H1 (cell line): ENCODE data around the gene AADACL2. TPM values are rescaled to one million over a fixed set of nuclear protein-coding genes. Genes with fewer than 3 reads are reported as not detected.

Source experiments
- CTCF ChIA-PET: fragments of 300-600 bp; sonication (Branson Sonifier 250); formaldehyde crosslinking; loops from one replicate; lab custom pipeline; 2021; ENCODE audit not compliant: partially characterized antibody; lab: Charles Lee
- POLR2A ChIA-PET: fragments of 300-600 bp; sonication (Branson Sonifier 250); formaldehyde crosslinking; loops from one replicate; lab custom pipeline; 2021; ENCODE audit warnings: inconsistent platforms; ENCODE audit not compliant: partially characterized antibody; lab: Charles Lee
- DNase-seq, 2 experiments: peaks; one replicate each; pipeline versions ENCODE4 v3.0.0 to v3.0.0-alpha.2; 2010 to 2022; ENCODE audit warnings: low spot score in 2 of 2, low read depth in 1 of 2, mixed read lengths in 1 of 2
- FAIRE-seq: peaks from 2 replicates; lab custom pipeline; 2011; peaks lifted over from hg19 to GRCh38; lab: Jason Lieb, UNC
- H2AFZ ChIP-seq: 2 replicates; pipeline ENCODE4 v1.8.1; 2012; ENCODE audit warnings: low read length, inconsistent platforms
- H2AK5ac ChIP-seq: 2 replicates; pipeline ENCODE4 v1.6.1; 2013; ENCODE audit warnings: low read depth, low read length
- H2BK120ac ChIP-seq: replicated peaks from 2 replicates; pipeline ENCODE3; 2013; ENCODE audit warnings: low read depth, low read length, inconsistent platforms
- H2BK12ac ChIP-seq: 2 replicates; pipeline ENCODE4 v1.6.1; 2013; ENCODE audit warnings: low read depth, low read length
- H2BK15ac ChIP-seq: 2 replicates; pipeline ENCODE4 v1.6.1; 2013; ENCODE audit warnings: low read length
- H2BK20ac ChIP-seq: 2 replicates; pipeline ENCODE4 v1.6.1; 2013; ENCODE audit warnings: low read length
- H2BK5ac ChIP-seq: 2 replicates; pipeline ENCODE4 v1.6.1; 2013; ENCODE audit warnings: low read depth, low read length
- H3K14ac ChIP-seq: 2 replicates; pipeline ENCODE4 v1.6.1; 2013; ENCODE audit warnings: inconsistent platforms; ENCODE audit not compliant: insufficient read length
- H3K18ac ChIP-seq: 2 replicates; pipeline ENCODE4 v1.6.1; 2013; ENCODE audit warnings: low read length; ENCODE audit errors: extremely low read depth
- H3K23ac ChIP-seq: 2 replicates; pipeline ENCODE4 v1.6.1; 2013; ENCODE audit warnings: inconsistent platforms; ENCODE audit not compliant: insufficient read length
- H3K23me2 ChIP-seq: 2 replicates; pipeline ENCODE4 v1.6.1; 2013; ENCODE audit warnings: low read depth, low read length
- H3K27ac ChIP-seq: 2 replicates; pipeline ENCODE4 v1.6.1; 2011; ENCODE audit warnings: low read depth, low read length, inconsistent platforms
- H3K27me3 ChIP-seq, 4 experiments: replicated peaks in 1 of 4; 1 replicate in 1 of 4; 2 replicates in 3 of 4; pipeline versions ENCODE4 v1.6.1 to v1.8.1; 2011 to 2013; ENCODE audit warnings: low read length in 3 of 4, mild to moderate bottlenecking in 3 of 4, inconsistent platforms in 2 of 4, mixed read lengths in 2 of 4, moderate library complexity in 1 of 4; ENCODE audit not compliant: control insufficient read depth in 3 of 4, insufficient read depth in 3 of 4; ENCODE audit errors: extremely low read depth in 1 of 4
- H3K36me3 ChIP-seq, 4 experiments: 2 replicates each; pipeline versions ENCODE4 v1.6.1 to v1.8.1; 2011 to 2013; ENCODE audit warnings: mild to moderate bottlenecking in 4 of 4, low read length in 3 of 4, moderate library complexity in 2 of 4, control low read depth in 1 of 4, inconsistent platforms in 1 of 4; ENCODE audit not compliant: insufficient read depth in 4 of 4, control insufficient read depth in 2 of 4
- H3K4ac ChIP-seq: replicated peaks from 2 replicates; pipeline ENCODE3; 2013; ENCODE audit warnings: low read length, low read depth, mixed read lengths, inconsistent platforms; ENCODE audit not compliant: insufficient read length
- H3K4me1 ChIP-seq, 4 experiments: replicated peaks in 1 of 4; 1 replicate in 1 of 4; 2 replicates in 3 of 4; pipeline versions ENCODE4 v1.6.1 to v1.8.1; 2011 to 2013; ENCODE audit warnings: low read length in 3 of 4, inconsistent platforms in 2 of 4, mixed read lengths in 1 of 4; ENCODE audit not compliant: insufficient read depth in 4 of 4, control insufficient read depth in 3 of 4
- H3K4me2 ChIP-seq, 2 experiments: 2 replicates each; pipeline versions ENCODE4 v1.6.1 to v1.8.1; 2011 to 2013; ENCODE audit warnings: low read depth in 2 of 2, low read length in 2 of 2, control low read depth in 1 of 2, inconsistent platforms in 1 of 2, mild to moderate bottlenecking in 1 of 2; ENCODE audit not compliant: insufficient read depth in 1 of 2
- H3K4me3 ChIP-seq, 4 experiments: fragments of 200-600, 300-600 bp in 1 of 4; sonication (generic), shearing (Covaris generic), sonication (Bioruptor Twin) in 1 of 4; 2 replicates each; pipeline versions ENCODE4 v1.5.1 to v1.8.1; 2011 to 2016; ENCODE audit warnings: low read length in 4 of 4, low read depth in 3 of 4, control low read depth in 2 of 4, inconsistent platforms in 2 of 4, mild to moderate bottlenecking in 2 of 4, mixed read lengths in 1 of 4, moderate library complexity in 1 of 4; ENCODE audit not compliant: insufficient read depth in 2 of 4; ENCODE audit errors: extremely low read depth in 1 of 4
- H3K56ac ChIP-seq: replicated peaks from 2 replicates; pipeline ENCODE3; 2013; ENCODE audit warnings: low read depth, mild to moderate bottlenecking, mixed read lengths, low read length, inconsistent platforms; ENCODE audit not compliant: insufficient read length
- H3K79me1 ChIP-seq: 2 replicates; pipeline ENCODE4 v1.6.1; 2013; ENCODE audit warnings: low read depth, low read length, control low read depth
- H3K79me2 ChIP-seq, 2 experiments: 2 replicates each; pipeline versions ENCODE4 v1.6.1 to v1.8.1; 2012 to 2013; ENCODE audit warnings: low read length in 2 of 2, mild to moderate bottlenecking in 2 of 2, inconsistent platforms in 1 of 2; ENCODE audit not compliant: insufficient read depth in 2 of 2, control insufficient read depth in 1 of 2
- H3K9ac ChIP-seq, 4 experiments: replicated peaks in 1 of 4; 1 replicate in 1 of 4; 2 replicates in 3 of 4; pipeline versions ENCODE4 v1.6.1 to v1.8.1; 2011 to 2013; ENCODE audit warnings: low read depth in 3 of 4, low read length in 3 of 4, control low read depth in 2 of 4, mild to moderate bottlenecking in 2 of 4, moderate library complexity in 2 of 4, inconsistent platforms in 1 of 4; ENCODE audit errors: extremely low read depth in 1 of 4
- H3K9me3 ChIP-seq, 2 experiments: 2 replicates each; pipeline versions ENCODE4 v1.6.1 to v1.8.1; 2012 to 2013; ENCODE audit warnings: mild to moderate bottlenecking in 2 of 2, moderate library complexity in 2 of 2, control low read depth in 1 of 2, inconsistent platforms in 1 of 2, low read depth in 1 of 2, low read length in 1 of 2, mixed read lengths in 1 of 2; ENCODE audit not compliant: insufficient read depth in 2 of 2
- H4K20me1 ChIP-seq, 2 experiments: replicated peaks in 1 of 2; 2 replicates each; pipeline versions ENCODE3 to v1.8.1; 2011 to 2013; ENCODE audit warnings: inconsistent platforms in 2 of 2, low read length in 2 of 2, mild to moderate bottlenecking in 1 of 2; ENCODE audit not compliant: insufficient read depth in 2 of 2, control insufficient read depth in 1 of 2
- H4K5ac ChIP-seq: 2 replicates; pipeline ENCODE4 v1.6.1; 2013; ENCODE audit warnings: low read length, low read depth, mixed read lengths, inconsistent platforms; ENCODE audit not compliant: insufficient read length
- H4K8ac ChIP-seq: 2 replicates; pipeline ENCODE4 v1.8.0; 2013; ENCODE audit warnings: mild to moderate bottlenecking, moderate library complexity, low read length, inconsistent platforms; ENCODE audit not compliant: insufficient read depth; ENCODE audit errors: extremely low read depth
- H4K91ac ChIP-seq: replicated peaks from 2 replicates; pipeline ENCODE3; 2013; ENCODE audit warnings: low read length, mixed read lengths, inconsistent platforms; ENCODE audit not compliant: insufficient read length
- CBX5 ChIP-seq: fragments of 300-800, 300-1000 bp; sonication (generic); IDR thresholded peaks from 2 replicates; pipeline ENCODE4 v1.7.1; 2016; ENCODE audit warnings: antibody characterized with exemption, low read length, low read depth
- CEBPB ChIP-seq: IDR thresholded peaks from 2 replicates; pipeline ENCODE4 v1.6.1; 2012; ENCODE audit warnings: low read depth, low read length
- CHD1 ChIP-seq: IDR thresholded peaks from 2 replicates; pipeline ENCODE4 v1.6.1; 2012; ENCODE audit warnings: low read depth, low read length, improper control_type of control experiment
- MAFK ChIP-seq: IDR thresholded peaks from 2 replicates; pipeline ENCODE4 v1.6.1; 2012; ENCODE audit warnings: low read depth, mild to moderate bottlenecking, improper control_type of control experiment, low read length
- NANOG ChIP-seq: IDR thresholded peaks from 2 replicates; pipeline ENCODE4 v1.6.1; 2011; ENCODE audit warnings: low read length, low read depth, mild to moderate bottlenecking, inconsistent platforms; ENCODE audit not compliant: insufficient read depth, poor library complexity, severe bottlenecking
- POLR2AphosphoS5 ChIP-seq: IDR thresholded peaks from 2 replicates; pipeline ENCODE4 v1.6.1; 2011; ENCODE audit warnings: low read depth, low read length
- RAD21 ChIP-seq, 2 experiments: IDR thresholded peaks in 1 of 2; conservative IDR thresholded peaks in 1 of 2; 2 replicates each; pipeline ENCODE4 v1.6.1; 2011; ENCODE audit warnings: low read depth in 2 of 2, low read length in 2 of 2, improper control_type of control experiment in 1 of 2, inconsistent platforms in 1 of 2, mild to moderate bottlenecking in 1 of 2, moderate library complexity in 1 of 2
- RBBP5 ChIP-seq: IDR thresholded peaks from 2 replicates; pipeline ENCODE4 v1.7.1; 2012; ENCODE audit warnings: low read depth, mild to moderate bottlenecking, inconsistent platforms, low read length, moderate library complexity, borderline replicate concordance
- RXRA ChIP-seq: IDR thresholded peaks from 2 replicates; pipeline ENCODE4 v1.6.1; 2011; ENCODE audit warnings: low read depth, mild to moderate bottlenecking, low read length, moderate library complexity; ENCODE audit not compliant: insufficient read depth
- SAP30 ChIP-seq: fragments of 300-600 bp; sonication (generic); IDR thresholded peaks from 2 replicates; pipeline ENCODE4 v1.7.1; 2012; ENCODE audit warnings: low read length, moderate library complexity, mild to moderate bottlenecking, inconsistent platforms; ENCODE audit not compliant: insufficient read depth, insufficient replicate concordance
- SIRT6 ChIP-seq: IDR thresholded peaks from one replicate; pipeline ENCODE4 v1.7.1; 2012; ENCODE audit warnings: low read length, inconsistent platforms
- TAF7 ChIP-seq: optimal IDR thresholded peaks from 2 replicates; pipeline ENCODE3; 2011; ENCODE audit warnings: low read depth, mild to moderate bottlenecking, inconsistent platforms, low read length, moderate library complexity, borderline replicate concordance
- TCF12 ChIP-seq: IDR thresholded peaks from 2 replicates; pipeline ENCODE4 v1.6.1; 2011; ENCODE audit warnings: low read depth, mild to moderate bottlenecking, low read length
- USF2 ChIP-seq: IDR thresholded peaks from 2 replicates; pipeline ENCODE4 v1.6.1; 2011; ENCODE audit warnings: low read length, improper control_type of control experiment
- WGBS, 2 experiments: shearing (Covaris generic) in 1 of 2; methylation state at CpG; one replicate each; pipeline versions ENCODE4 v1.1.6 to v1.1.7; 2013 to 2015; ENCODE audit warnings: low lambda C conversion rate in 2 of 2, mixed read lengths in 2 of 2, inconsistent platforms in 1 of 2, low coverage in 1 of 2, missing lambda C conversion rate in 1 of 2; ENCODE audit not compliant: insufficient replicate concordance in 2 of 2, insufficient coverage in 1 of 2, insufficient read length in 1 of 2; ENCODE audit errors: extremely low coverage in 1 of 2, missing lambda C conversion rate in 1 of 2; 5-methylcytosine and 5-hydroxymethylcytosine counted together
- polyA plus RNA-seq, 7 experiments: library from polyadenylated mRNA; depleted of rRNA in 3 of 7; stranded (reverse) in 5 of 7; unstranded in 2 of 7; fragments of >200 nt in 5 of 7; fragments of 200-250 nt in 2 of 7; gene quantifications; 1 replicate in 5 of 7; 2 replicates in 1 of 7; 4 replicates in 1 of 7; pipeline versions ENCODE4 v1.2.1 to v1.2.3, GENCODE V29; 2011 to 2013; ENCODE audit warnings: missing spikeins in 2 of 7, mixed read lengths in 2 of 7
- total RNA-seq: library from RNA; stranded (reverse); fragmentation: NEBNext Ultra II Directional; extraction: Animal tissue kit (Norgen Biotek cat#: 25700); gene quantifications from 2 replicates; pipeline ENCODE4 v1.2.1, GENCODE V29; 2021

Gene AADACL2
- total and polyA plus RNA-seq, 2 of the 8 experiments (the other 6 are each of a cell fraction or from before 2014, with no cell fraction given): not detected

GRCh38 chr3:151788401-151788800 is 54.7 kb downstream of the AADACL2 start:
- 94% methylated on average over 2 of the region's 2 CpGs; no CpG with 5 or more reads in 1 of the 2 experiments for WGBS, 2 experiments
- no peak for DNase-seq
- Histone ChIP-seq H4K91ac (no peak overlapping the region), H3K36me3 (no peaks in the 10 kb centered on the region), H3K79me2 (no peaks in the 10 kb centered on the region), H3K56ac (no peak overlapping the region), H2AK5ac (no peak overlapping the region), H3K9ac (no peak overlapping the region), H4K5ac (no peak overlapping the region), H3K4me2 (no peak overlapping the region), H4K20me1 (no peaks in the 10 kb centered on the region), H2BK5ac (no peak overlapping the region), H3K4me1 (no peaks in the 10 kb centered on the region), H3K79me1 (no peaks in the 10 kb centered on the region), H4K8ac (no peak overlapping the region), H3K14ac (no peak overlapping the region), H3K27ac (no peak overlapping the region), H2BK120ac (no peak overlapping the region), H3K23ac (no peak overlapping the region), H3K9me3 (no peaks in the 10 kb centered on the region), H3K18ac (no peak overlapping the region), H3K4me3 (no peak overlapping the region), H2AFZ (no peak overlapping the region), H2BK15ac (no peak overlapping the region), H3K23me2 (no peaks in the 10 kb centered on the region), H2BK20ac (no peak overlapping the region), H3K27me3 (no peaks in the 10 kb centered on the region), H3K4ac (no peak overlapping the region), H2BK12ac (no peak overlapping the region)
- CTCF ChIA-PET: interaction anchor here (1.0 kb wide), 1 partner anchor 10 kb away, joined by 3 read pairs; no protein-coding TSS in a partner anchor
- FAIRE-seq: no peak
- POLR2A ChIA-PET: no interaction called here
- no peak for TF ChIP-seq MAFK
- TF ChIP-seq RAD21 (IDR thresholded peaks at IDR 0.05 in 1 of 2, conservative IDR thresholded peaks at IDR 0.05 in 1 of 2; ENCODE audit: low read depth in 2 of 2, low read length in 2 of 2): no peak
- TF ChIP-seq RBBP5: no peak
- no peak for TF ChIP-seq POLR2AphosphoS5
- TF ChIP-seq SIRT6: no peak
- no peak for TF ChIP-seq CBX5
- TF ChIP-seq NANOG: no peak
- no peak for TF ChIP-seq RXRA
- no peak for TF ChIP-seq TAF7
- TF ChIP-seq SAP30: no peak
- TF ChIP-seq USF2: no peak
- no peak for TF ChIP-seq CHD1
- no peak for TF ChIP-seq TCF12
- no peak for TF ChIP-seq CEBPB
